Posterior vena cava (tissue), 2 donors: ENCODE results near the gene RILPL2. TPM values are rescaled to one million over a fixed set of nuclear protein-coding genes. Genes with fewer than 3 reads are reported as not detected.
"Not testable (repeated sequence)": the region's sequence is repeated elsewhere in the genome, so short reads cannot be mapped to it uniquely, and the experiment has no call there.

Experiments used
- DNase-seq: peaks from one replicate; pipeline ENCODE4 v3.0.0-alpha.2; 2020; ENCODE audit warnings: low spot score
- intact Hi-C, 2 donors: fragments of 100-400 bp; cut with DNase I; formaldehyde crosslinking; loops; one replicate each; pipeline versions ENCODE4 v1.14.1 to v1.14.2; 2022 to 2023
- long read RNA-seq, 2 donors: library from polyadenylated mRNA; unstranded; transcript quantifications; one replicate each; pipeline ENCODE4 v2.0.0, GENCODE V29; 2020 to 2021
- total RNA-seq, 2 donors: library from RNA; stranded (reverse); fragmentation: NEBNext Ultra II Directional; extraction: Animal tissue kit (Norgen Biotek cat#: 25700); gene quantifications; one replicate each; pipeline ENCODE4 v1.2.1, GENCODE V29; 2021
- donor health status: DM: yes; HTN: yes; CAD: no.
- donor health status: DM: yes; HTN: yes; CAD: no.

The RILPL2 gene, protein sequence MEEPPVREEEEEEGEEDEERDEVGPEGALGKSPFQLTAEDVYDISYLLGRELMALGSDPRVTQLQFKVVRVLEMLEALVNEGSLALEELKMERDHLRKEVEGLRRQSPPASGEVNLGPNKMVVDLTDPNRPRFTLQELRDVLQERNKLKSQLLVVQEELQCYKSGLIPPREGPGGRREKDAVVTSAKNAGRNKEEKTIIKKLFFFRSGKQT
- total RNA-seq: 1 to 10 TPM; 4.8 to 5.3 TPM
- long read RNA-seq, donor 1, full-length matches to known transcripts: 7 of 12 reads
- long read RNA-seq, donor 1, partial matches to known transcripts: 0 of 12 reads
- long read RNA-seq, donor 1, other reads (novel, unspliced or antisense): 5 of 12 reads
- long read RNA-seq, donor 2, full-length matches to known transcripts: 56 of 66 reads
- long read RNA-seq, donor 2, partial matches to known transcripts: 1 of 66 reads
- long read RNA-seq, donor 2, other reads (novel, unspliced or antisense): 9 of 66 reads

- intact Hi-C loops: loop anchor here in 1 of 2 donors (10.0 kb wide), 1 partner anchor 51 kb away; the partner anchor contains the start of gene KMT5A
Observed at GRCh38 chr12:123436017-123436964, at the start of gene RILPL2. RILPL2 (minus strand) TSS chr12:123436684; CDS start chr12:123436420, 264 bp downstream.

DNA sequence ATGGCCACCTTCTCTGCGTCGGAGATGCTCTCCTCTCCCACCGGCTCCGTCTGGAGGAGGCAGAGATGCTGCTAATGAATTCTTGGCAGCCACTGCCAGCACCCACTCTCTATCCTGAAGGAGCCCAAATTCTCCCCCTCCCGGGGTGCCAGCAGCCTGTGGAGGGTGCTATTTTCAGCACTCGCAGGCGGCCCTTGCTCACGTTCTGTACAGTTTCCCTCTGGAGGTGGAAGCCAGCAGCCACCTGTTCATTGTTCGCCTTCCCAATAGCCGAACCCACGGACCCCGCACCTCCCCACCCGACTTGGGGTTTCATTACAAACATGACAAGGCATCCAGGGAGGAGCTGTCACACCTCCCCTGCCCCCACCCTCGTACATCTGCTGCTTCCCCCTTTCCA, 49.3 kb upstream of the RILPL2 start:
- intact Hi-C loops: no loop called here
- DNase-seq: no peak

More at GRCh38 chr12:123436017-123436964, at the start of gene RILPL2:
- peak; percentile 98 for DNase-seq

- no peak for DNase-seq
- intact Hi-C loops: no loop called here
Observed at GRCh38 chr12:123483602-123484248, 47.2 kb upstream of the RILPL2 start.

- intact Hi-C loops: no loop called here
Observed at GRCh38 chr12:123482876-123483275, 46.4 kb upstream of the RILPL2 start.

DNA sequence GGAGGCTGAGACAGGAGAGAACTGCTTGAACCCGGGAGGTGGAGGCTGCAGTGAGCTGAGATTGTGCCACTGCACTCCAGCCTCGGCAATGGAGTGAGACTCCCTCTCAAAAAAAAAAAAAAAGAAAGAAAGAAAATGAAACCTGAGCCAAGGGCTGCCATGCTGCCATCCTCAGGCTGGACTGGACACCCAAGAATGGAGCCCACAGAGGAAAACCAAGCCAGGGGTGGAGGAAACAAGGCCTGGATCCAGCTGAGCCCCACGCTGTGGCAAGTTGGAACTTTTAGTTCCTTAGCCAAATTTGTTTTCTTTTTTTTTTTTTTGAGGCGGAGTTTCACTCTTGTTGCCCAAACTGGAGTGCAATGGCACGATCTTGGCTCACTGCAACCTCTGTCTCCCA, 44.8 kb upstream of the RILPL2 start:
- DNase-seq, intact Hi-C loops: not testable (repeated sequence)

More at GRCh38 chr12:123482876-123483275, 46.4 kb upstream of the RILPL2 start:
- DNase-seq: no peak

DNA sequence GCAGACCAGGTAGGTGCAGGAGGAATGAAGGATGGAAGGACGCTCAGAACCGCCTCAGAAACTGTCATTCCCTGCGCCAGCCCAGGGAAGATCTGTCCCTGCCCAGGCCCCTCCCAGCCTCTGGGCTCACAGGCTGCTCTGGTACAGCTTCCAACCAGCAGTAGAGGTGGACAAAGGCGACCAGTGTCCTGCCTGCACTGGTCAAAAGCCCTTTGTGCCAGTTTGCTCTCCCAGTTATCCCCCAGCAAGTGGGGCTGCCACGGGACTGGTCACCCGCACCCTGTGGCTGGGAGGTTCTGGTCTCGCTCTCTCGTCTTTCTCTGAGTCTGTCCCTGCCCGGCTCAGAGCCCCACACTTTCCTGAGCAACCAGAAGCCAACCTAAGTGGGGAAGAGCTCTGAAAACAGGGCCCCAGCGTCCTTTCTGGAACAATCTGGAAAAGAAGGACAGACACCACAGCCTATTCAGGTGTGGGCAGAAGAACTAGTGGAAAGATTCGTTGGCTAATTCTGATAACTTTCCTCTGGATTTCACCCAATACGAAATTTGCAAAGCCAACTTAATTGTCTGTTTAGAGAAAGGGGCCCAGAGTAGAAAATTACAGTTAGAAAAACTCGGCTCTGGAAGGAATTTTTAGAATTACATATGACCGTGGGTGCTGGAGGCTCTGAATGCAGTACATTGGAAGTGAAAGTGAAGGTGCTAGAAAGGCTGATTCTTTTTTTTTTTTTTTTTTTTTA, 43.1 kb upstream of the RILPL2 start:
- DNase-seq: no peak
- intact Hi-C loops: loop anchor here in 1 of 2 donors (2.0 kb wide), 1 partner anchor 91 kb away; no protein-coding TSS in a partner anchor

- intact Hi-C loops: loop anchor here in 1 of 2 donors (2.0 kb wide), 1 partner anchor 92 kb away; no protein-coding TSS in a partner anchor
- DNase-seq: no peak
Observed at GRCh38 chr12:123478762-123479161, 42.3 kb upstream of the RILPL2 start.

GRCh38 chr12:123478069-123478468, 41.6 kb upstream of the RILPL2 start:
- DNase-seq: no peak
- intact Hi-C loops: loop anchor here in 1 of 2 donors (2.0 kb wide), 1 partner anchor 93 kb away; no protein-coding TSS in a partner anchor

GRCh38 chr12:123475246-123475703, 38.8 kb upstream of the RILPL2 start:
- intact Hi-C loops: no loop called here
- no peak for DNase-seq

DNA sequence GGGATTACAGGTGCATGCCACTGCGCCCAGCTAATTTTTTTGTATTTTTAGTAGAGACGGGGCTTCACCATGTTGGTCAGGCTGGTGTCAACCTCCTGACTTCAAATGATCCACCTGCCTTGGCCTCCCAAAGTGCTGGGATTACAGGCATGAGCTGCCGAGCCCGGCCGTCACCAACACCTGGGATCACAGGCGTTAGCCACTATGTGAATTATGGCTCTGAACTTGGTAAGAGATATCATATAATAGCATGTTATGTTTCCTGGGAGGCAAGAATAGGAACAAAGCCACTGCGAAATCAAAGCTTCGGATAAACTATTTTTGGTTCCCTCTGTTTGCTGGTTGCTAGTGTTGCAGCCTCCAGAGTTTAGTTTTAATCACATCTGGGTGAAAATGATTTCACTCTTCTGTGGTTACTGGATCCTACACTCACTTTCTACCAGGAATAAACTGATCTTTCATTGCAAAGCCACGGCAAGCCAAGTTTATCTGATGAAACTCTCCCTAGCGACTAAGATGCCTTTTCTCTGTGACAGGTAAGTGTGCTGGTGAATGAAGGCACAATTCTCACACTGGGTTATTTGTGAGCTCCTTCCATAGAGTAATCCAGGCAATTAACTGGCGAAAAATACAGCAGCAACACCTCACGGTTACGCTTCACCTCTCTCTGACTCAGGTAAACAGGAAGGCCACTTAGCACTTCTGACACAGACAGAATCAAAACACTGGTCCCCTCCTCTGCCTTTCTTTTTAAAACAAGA, 38.2 kb upstream of the RILPL2 start:
- DNase-seq: no peak
- intact Hi-C loops: no loop called here

DNA sequence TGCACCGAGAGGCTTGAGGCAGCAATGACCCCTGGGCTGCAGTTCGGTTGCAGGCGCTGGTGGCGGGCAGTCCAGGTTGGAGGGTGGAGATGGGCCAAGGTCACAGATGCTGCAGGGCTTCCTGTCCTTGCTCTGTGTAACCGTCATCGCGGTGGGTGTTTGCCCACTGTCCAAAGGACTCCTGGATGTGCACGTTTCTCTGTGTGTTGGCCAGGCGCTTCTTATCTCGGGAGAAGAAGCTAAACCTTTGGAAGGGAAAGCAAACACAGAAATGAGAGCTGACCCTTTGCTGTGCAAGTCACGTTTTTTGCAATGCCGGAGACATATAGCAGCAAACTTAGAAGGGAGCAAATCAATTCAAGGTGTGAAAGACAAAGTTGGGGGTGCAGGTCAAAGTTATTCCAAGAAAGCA, 36.0 kb upstream of the RILPL2 start:
- intact Hi-C loops: no loop called here
- no peak for DNase-seq

DNA sequence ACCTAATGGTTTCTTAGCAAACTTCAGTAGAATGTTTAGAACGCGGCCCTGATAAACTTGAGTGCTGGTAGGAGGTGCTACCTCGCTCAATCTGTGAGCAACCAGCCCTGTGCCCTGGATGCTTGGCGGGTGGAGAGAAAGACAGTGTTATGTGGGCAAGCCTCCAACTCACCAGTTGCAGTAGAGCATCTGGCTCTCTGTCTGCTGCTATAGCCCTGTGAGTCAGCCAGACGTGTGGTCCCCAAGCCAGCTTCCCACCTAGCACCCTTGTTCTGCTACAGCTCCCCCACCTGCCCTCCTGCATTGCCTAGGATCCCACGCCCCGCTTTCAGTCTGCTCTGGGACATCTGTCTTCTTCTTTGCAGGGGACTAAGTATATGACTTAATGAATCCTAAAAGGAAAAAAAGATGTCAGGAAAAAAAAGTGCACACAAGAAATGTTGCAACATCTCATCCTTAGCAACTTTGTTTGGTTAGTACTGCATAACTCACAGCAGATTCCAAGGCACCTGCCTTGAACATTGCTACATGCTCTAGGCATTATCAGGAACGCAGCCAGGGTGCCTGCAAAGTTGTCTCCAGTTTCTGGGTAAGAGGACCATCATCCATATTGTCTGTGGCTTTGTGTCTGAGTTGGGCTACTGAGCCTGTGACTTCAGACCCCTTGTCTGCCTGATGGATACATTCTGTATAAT, 35.0 kb upstream of the RILPL2 start:
- intact Hi-C loops: no loop called here
- no peak for DNase-seq

- intact Hi-C loops: no loop called here
Observed at GRCh38 chr12:123469978-123470377, 33.5 kb upstream of the RILPL2 start.

DNA sequence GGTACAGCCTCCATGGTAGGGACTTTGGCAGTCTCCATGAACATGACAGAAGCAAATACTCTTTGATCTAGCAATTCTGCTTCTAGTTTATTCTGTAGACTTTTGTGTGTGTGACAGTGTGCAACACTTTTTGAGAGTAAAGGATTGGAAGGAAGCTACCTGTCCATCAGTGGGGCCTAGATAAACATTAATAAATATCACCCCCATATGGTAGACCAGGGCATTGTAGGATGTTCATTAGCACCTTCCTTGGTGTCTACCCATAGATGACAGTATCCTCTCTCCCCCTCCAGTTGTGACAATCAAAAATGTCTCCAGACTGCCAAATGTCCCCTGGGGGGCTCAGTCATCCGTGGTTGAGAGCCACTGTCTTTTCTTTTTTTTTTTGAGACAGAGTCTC, 32.3 kb upstream of the RILPL2 start:
- intact Hi-C loops: no loop called here

More at GRCh38 chr12:123469978-123470377, 33.5 kb upstream of the RILPL2 start:
- no peak for DNase-seq

GRCh38 chr12:123465084-123465483, 28.6 kb upstream of the RILPL2 start:
- intact Hi-C loops: no loop called here
- DNase-seq: no peak

More for the DNA sequence above, 32.3 kb upstream of the RILPL2 start:
- no peak for DNase-seq

DNA sequence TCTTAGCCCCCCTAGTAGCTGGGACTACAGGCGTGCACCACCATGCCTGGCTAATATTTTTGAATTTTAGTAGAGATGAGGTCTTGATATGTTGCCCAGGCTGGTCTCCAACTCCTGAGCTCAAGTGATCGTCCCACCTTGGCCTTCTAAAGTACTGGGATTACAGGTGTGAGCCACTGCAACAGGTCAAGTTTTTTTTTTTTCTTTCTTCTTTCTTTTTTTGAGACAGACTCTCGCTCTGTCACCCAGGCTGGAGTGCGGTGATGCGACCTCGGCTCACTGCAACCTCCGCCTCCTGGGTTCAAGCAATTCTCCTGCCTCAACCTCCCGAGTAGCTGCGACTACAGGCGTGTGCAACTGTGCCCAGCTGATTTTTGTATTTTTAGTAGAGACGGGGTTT, 26.7 kb upstream of the RILPL2 start:
- intact Hi-C loops, DNase-seq: not testable (repeated sequence)
